ENCODE results near the gene MAN2C1. TPM values are rescaled to one million over a fixed set of nuclear protein-coding genes. Genes with fewer than 3 reads are reported as not detected.

MAN2C1 gene
- total RNA-seq, 1 donor from 2014 or later = 250 TPM

GRCh38 chr15:75368689-75369239 is 357 bp upstream of the MAN2C1 start:
- Mint-ChIP-seq H3K27me3 (ENCODE audit: insufficient read depth) (no peaks in the 10 kb centered on the region), H3K36me3 (ENCODE audit: low read depth) (peaks cover 32% of the 10 kb centered on the region), H3K4me3 (peak overlapping the region; percentile 94), H3K9me3 (no peaks in the 10 kb centered on the region), H3K4me1 (ENCODE audit: low read depth) (peaks cover 16% of the 10 kb centered on the region), H3K27ac (peak overlapping the region; percentile 92)
- intact Hi-C loops (cut with micrococcal nuclease) = loop anchor here (1.0 to 5.0 kb wide), 9 partner anchors 22 to 826 kb away; partner anchors contain the start of genes ARID3B, COMMD4, IMP3 and NEIL1
- DNase-seq (ENCODE audit: low spot score) = no peak

GRCh38 chr15:75367406-75367912 is 948 bp downstream of the MAN2C1 start:
- H3K4me1 Mint-ChIP-seq (ENCODE audit: low read depth) = peaks cover 16% of the 10 kb centered on the region
- H3K27me3 Mint-ChIP-seq (ENCODE audit: insufficient read depth) = no peaks in the 10 kb centered on the region
- intact Hi-C loops (cut with micrococcal nuclease) = loop anchor here (1.0 to 5.0 kb wide), 3 partner anchors 344 to 825 kb away; partner anchors contain the start of genes ARID3B and PPCDC
- peaks cover 29% of the 10 kb centered on the region for H3K36me3 Mint-ChIP-seq (ENCODE audit: low read depth)
- DNase-seq (ENCODE audit: low spot score) = no peak
- H3K27ac Mint-ChIP-seq = peak overlapping the region; percentile 68
- H3K9me3 Mint-ChIP-seq = no peaks in the 10 kb centered on the region
- peak overlapping the region; percentile 94 for H3K4me3 Mint-ChIP-seq

- Mint-ChIP-seq H3K9me3 (no peaks in the 10 kb centered on the region), H3K36me3 (ENCODE audit: low read depth) (peaks cover 29% of the 10 kb centered on the region), H3K27ac (no peak overlapping the region), H3K27me3 (ENCODE audit: insufficient read depth) (no peaks in the 10 kb centered on the region), H3K4me3 (peak overlapping the region; percentile 94), H3K4me1 (ENCODE audit: low read depth) (peaks cover 16% of the 10 kb centered on the region)
- DNase-seq (ENCODE audit: low spot score) = no peak
- intact Hi-C loops (cut with micrococcal nuclease) = loop anchor here (1.0 to 5.0 kb wide), 3 partner anchors 344 to 825 kb away; partner anchors contain the start of genes ARID3B and PPCDC
Measured at GRCh38 chr15:75367006-75367405, 1.4 kb downstream of the MAN2C1 start.

- intact Hi-C loops (cut with micrococcal nuclease) = loop anchor here (5.0 kb wide), 2 partner anchors 436 to 824 kb away; partner anchors contain the start of gene ARID3B
- Mint-ChIP-seq H3K27me3 (ENCODE audit: insufficient read depth) (no peaks in the 10 kb centered on the region), H3K27ac (no peak overlapping the region), H3K4me3 (no peak overlapping the region), H3K4me1 (ENCODE audit: low read depth) (peaks cover 16% of the 10 kb centered on the region), H3K36me3 (ENCODE audit: low read depth) (peaks cover 22% of the 10 kb centered on the region), H3K9me3 (no peaks in the 10 kb centered on the region)
- DNase-seq (ENCODE audit: low spot score) = no peak
Measured at GRCh38 chr15:75366163-75366562, 2.2 kb downstream of the MAN2C1 start.

- H3K36me3 Mint-ChIP-seq (ENCODE audit: low read depth) = peaks cover 23% of the 10 kb centered on the region
Measured at GRCh38 chr15:75364881-75365280, 3.5 kb downstream of the MAN2C1 start.

GRCh38 chr15:75363786-75364185 is 4.6 kb downstream of the MAN2C1 start:
- no peak for DNase-seq (ENCODE audit: low spot score)
- no peak overlapping the region for H3K27ac Mint-ChIP-seq
- intact Hi-C loops (cut with micrococcal nuclease) = no loop called here
- H3K36me3 Mint-ChIP-seq (ENCODE audit: low read depth) = peaks cover 19% of the 10 kb centered on the region
- no peaks in the 10 kb centered on the region for H3K27me3 Mint-ChIP-seq (ENCODE audit: insufficient read depth)
- peaks cover 10% of the 10 kb centered on the region for H3K4me1 Mint-ChIP-seq (ENCODE audit: low read depth)
- no peak overlapping the region for H3K4me3 Mint-ChIP-seq
- H3K9me3 Mint-ChIP-seq = no peaks in the 10 kb centered on the region

More at GRCh38 chr15:75364881-75365280, 3.5 kb downstream of the MAN2C1 start:
- no peak for DNase-seq (ENCODE audit: low spot score)
- Mint-ChIP-seq H3K4me3 (no peak overlapping the region), H3K27ac (no peak overlapping the region), H3K4me1 (ENCODE audit: low read depth) (peaks cover 21% of the 10 kb centered on the region), H3K9me3 (no peaks in the 10 kb centered on the region), H3K27me3 (ENCODE audit: insufficient read depth) (no peaks in the 10 kb centered on the region)
- intact Hi-C loops (cut with micrococcal nuclease) = loop anchor here (5.0 kb wide), 2 partner anchors 437 to 823 kb away; partner anchors contain the start of gene ARID3B

GRCh38 chr15:75362642-75363249 is 5.7 kb downstream of the MAN2C1 start:
- H3K9me3 Mint-ChIP-seq = no peaks in the 10 kb centered on the region
- H3K27me3 Mint-ChIP-seq (ENCODE audit: insufficient read depth) = no peaks in the 10 kb centered on the region
- peaks cover 19% of the 10 kb centered on the region for H3K36me3 Mint-ChIP-seq (ENCODE audit: low read depth)
- no peak overlapping the region for H3K27ac Mint-ChIP-seq
- intact Hi-C loops (cut with micrococcal nuclease) = no loop called here
- H3K4me1 Mint-ChIP-seq (ENCODE audit: low read depth) = peaks cover 7% of the 10 kb centered on the region
- no peak for DNase-seq (ENCODE audit: low spot score)
- H3K4me3 Mint-ChIP-seq = no peak overlapping the region

- intact Hi-C loops (cut with micrococcal nuclease) = no loop called here
- H3K4me3 Mint-ChIP-seq = no peak overlapping the region
- no peak for DNase-seq (ENCODE audit: low spot score)
- no peaks in the 10 kb centered on the region for H3K9me3 Mint-ChIP-seq
- H3K4me1 Mint-ChIP-seq (ENCODE audit: low read depth) = peaks cover 7% of the 10 kb centered on the region
- no peaks in the 10 kb centered on the region for H3K27me3 Mint-ChIP-seq (ENCODE audit: insufficient read depth)
- H3K27ac Mint-ChIP-seq = no peak overlapping the region
- H3K36me3 Mint-ChIP-seq (ENCODE audit: low read depth) = peaks cover 19% of the 10 kb centered on the region
Measured at GRCh38 chr15:75361989-75362641, 6.3 kb downstream of the MAN2C1 start.

- no peaks in the 10 kb centered on the region for H3K9me3 Mint-ChIP-seq
- DNase-seq (ENCODE audit: low spot score) = no peak
- intact Hi-C loops (cut with micrococcal nuclease) = no loop called here
- H3K4me1 Mint-ChIP-seq (ENCODE audit: low read depth) = peaks cover 7% of the 10 kb centered on the region
- no peak overlapping the region for H3K4me3 Mint-ChIP-seq
- no peak overlapping the region for H3K27ac Mint-ChIP-seq
- no peaks in the 10 kb centered on the region for H3K27me3 Mint-ChIP-seq (ENCODE audit: insufficient read depth)
- peaks cover 19% of the 10 kb centered on the region for H3K36me3 Mint-ChIP-seq (ENCODE audit: low read depth)
Measured at GRCh38 chr15:75361361-75361988, 6.9 kb downstream of the MAN2C1 start.

- peaks cover 7% of the 10 kb centered on the region for H3K4me1 Mint-ChIP-seq (ENCODE audit: low read depth)
- H3K9me3 Mint-ChIP-seq = no peaks in the 10 kb centered on the region
- no peak for DNase-seq (ENCODE audit: low spot score)
- no peak overlapping the region for H3K4me3 Mint-ChIP-seq
- H3K27me3 Mint-ChIP-seq (ENCODE audit: insufficient read depth) = no peaks in the 10 kb centered on the region
- H3K27ac Mint-ChIP-seq = no peak overlapping the region
- H3K36me3 Mint-ChIP-seq (ENCODE audit: low read depth) = peaks cover 19% of the 10 kb centered on the region
- intact Hi-C loops (cut with micrococcal nuclease) = no loop called here
Measured at GRCh38 chr15:75360856-75361255, 7.6 kb downstream of the MAN2C1 start.

- H3K27me3 Mint-ChIP-seq (ENCODE audit: insufficient read depth) = no peaks in the 10 kb centered on the region
- no peak for DNase-seq (ENCODE audit: low spot score)
- intact Hi-C loops (cut with micrococcal nuclease) = no loop called here
- H3K4me1 Mint-ChIP-seq (ENCODE audit: low read depth) = peaks cover 7% of the 10 kb centered on the region
- H3K27ac Mint-ChIP-seq = peak overlapping the region; percentile 65
- H3K4me3 Mint-ChIP-seq = no peak overlapping the region
- H3K36me3 Mint-ChIP-seq (ENCODE audit: low read depth) = peaks cover 17% of the 10 kb centered on the region
- H3K9me3 Mint-ChIP-seq = no peaks in the 10 kb centered on the region
Measured at GRCh38 chr15:75360391-75360790, 8.0 kb downstream of the MAN2C1 start.

- no peak overlapping the region for H3K27ac Mint-ChIP-seq
- intact Hi-C loops (cut with micrococcal nuclease) = no loop called here
- H3K9me3 Mint-ChIP-seq = no peaks in the 10 kb centered on the region
- H3K4me3 Mint-ChIP-seq = no peak overlapping the region
- no peaks in the 10 kb centered on the region for H3K27me3 Mint-ChIP-seq (ENCODE audit: insufficient read depth)
- peaks cover 7% of the 10 kb centered on the region for H3K4me1 Mint-ChIP-seq (ENCODE audit: low read depth)
- peaks cover 15% of the 10 kb centered on the region for H3K36me3 Mint-ChIP-seq (ENCODE audit: low read depth)
- DNase-seq (ENCODE audit: low spot score) = no peak
Measured at GRCh38 chr15:75359537-75360250, 8.7 kb downstream of the MAN2C1 start.
